A673 (cell line): ENCODE measurements around the gene STS.

Source experiments
- CTCF ChIP-seq: fragments of 300-800, 200-600 bp; sonication (generic); conservative IDR thresholded peaks from 2 replicates; pipeline ENCODE4 v1.5.1; 2017; ENCODE audit warnings: low read depth, mild to moderate bottlenecking, antibody characterized with exemption, low read length, moderate library complexity, mixed read lengths
- EZH2 ChIP-seq: fragments of 200-600 bp; sonication (generic); IDR thresholded peaks from 2 replicates; pipeline ENCODE4 v1.6.1; 2017; ENCODE audit warnings: borderline replicate concordance, low read depth, mild to moderate bottlenecking, mixed read lengths, antibody characterized with exemption, low read length; ENCODE audit not compliant: poor library complexity, severe bottlenecking

GRCh38 chrX:7153231-7153630 lies 5.7 kb downstream of the STS start:
- TF ChIP-seq CTCF (no peak), EZH2 (no peak)
